Fibroblast of lung (primary cell): ENCODE results near the gene MDM1. TPM values are rescaled to one million over a fixed set of nuclear protein-coding genes. Genes with fewer than 3 reads are reported as not detected.

Experiments used
- DNase-seq, 2 donors: peaks; one replicate each; pipeline versions ENCODE4 v3.0.0 to v3.0.0-alpha.2; 2010; ENCODE audit warnings: low read depth in 2 of 2
- H2AFZ ChIP-seq: 2 replicates; pipeline ENCODE4 v1.5.1; 2012; ENCODE audit warnings: low read length, control low read depth, inconsistent platforms
- H3K27ac ChIP-seq: 2 replicates; pipeline ENCODE4 v1.5.1; 2011; ENCODE audit warnings: low read length, control low read depth; ENCODE audit not compliant: insufficient read depth
- H3K27me3 ChIP-seq: 2 replicates; pipeline ENCODE4 v1.5.1; 2011; ENCODE audit warnings: mild to moderate bottlenecking, low read length; ENCODE audit not compliant: control insufficient read depth, insufficient read depth
- H3K36me3 ChIP-seq: 2 replicates; pipeline ENCODE4 v1.5.1; 2011; ENCODE audit warnings: low read length; ENCODE audit not compliant: control insufficient read depth, insufficient read depth
- H3K4me1 ChIP-seq: 2 replicates; pipeline ENCODE4 v1.5.1; 2011; ENCODE audit warnings: low read length; ENCODE audit not compliant: control insufficient read depth, insufficient read depth; ENCODE audit errors: extremely low read depth
- H3K4me2 ChIP-seq: 2 replicates; pipeline ENCODE4 v1.5.1; 2011; ENCODE audit warnings: low read length, control low read depth; ENCODE audit not compliant: insufficient read depth; ENCODE audit errors: extremely low read depth
- H3K4me3 ChIP-seq, 4 experiments: fragments of 200-600 bp in 1 of 4; sonication (generic) in 1 of 4; replicated peaks in 1 of 4; 2 replicates each; pipeline ENCODE4 v1.5.1; 2011 to 2016; ENCODE audit warnings: low read length in 4 of 4, low read depth in 3 of 4, mild to moderate bottlenecking in 3 of 4, control low read depth in 2 of 4, inconsistent platforms in 1 of 4, mixed read lengths in 1 of 4; ENCODE audit not compliant: insufficient read depth in 1 of 4; ENCODE audit errors: control extremely low read depth in 1 of 4
- H3K79me2 ChIP-seq: 2 replicates; pipeline ENCODE4 v1.5.1; 2012; ENCODE audit warnings: mild to moderate bottlenecking, low read length, inconsistent platforms; ENCODE audit not compliant: control insufficient read depth, insufficient read depth
- H3K9ac ChIP-seq: 2 replicates; pipeline ENCODE4 v1.5.1; 2011; ENCODE audit warnings: mild to moderate bottlenecking, low read length, control low read depth; ENCODE audit not compliant: insufficient read depth
- H3K9me3 ChIP-seq: 2 replicates; pipeline ENCODE4 v1.5.1; 2012; ENCODE audit warnings: low read depth, low read length; ENCODE audit not compliant: control insufficient read depth, insufficient read depth
- H4K20me1 ChIP-seq: 2 replicates; pipeline ENCODE4 v1.5.1; 2011; ENCODE audit warnings: low read length; ENCODE audit not compliant: control insufficient read depth, insufficient read depth; ENCODE audit errors: extremely low read depth
- CTCF ChIP-seq, 2 donors: IDR thresholded peaks in 1 of 2; conservative IDR thresholded peaks in 1 of 2; 1 replicate in 1 of 2; 2 replicates in 1 of 2; pipeline ENCODE4 v1.5.1; 2011 to 2012; ENCODE audit warnings: low read length in 2 of 2, control low read depth in 1 of 2, inconsistent platforms in 1 of 2, low read depth in 1 of 2, mild to moderate bottlenecking in 1 of 2
- EZH2 ChIP-seq: IDR thresholded peaks from 2 replicates; pipeline ENCODE4 v1.5.1; 2012; ENCODE audit warnings: low read length, control low read depth, mild to moderate bottlenecking; ENCODE audit errors: missing control alignments
- polyA plus RNA-seq, 2 donors: library from polyadenylated mRNA; depleted of rRNA in 1 of 2; stranded (reverse) in 1 of 2; unstranded in 1 of 2; fragments of >200 nt; gene quantifications; 2 replicates each; pipeline ENCODE4 v1.2.1, GENCODE V29; 2011 to 2012; ENCODE audit warnings: missing spikeins in 1 of 2
- total RNA-seq: library from RNA; depleted of rRNA; stranded (reverse); fragments of >200 nt; gene quantifications from 2 replicates; pipeline ENCODE4 v1.2.1, GENCODE V29; 2014

The MDM1 gene
- total and polyA plus RNA-seq, 2 donors (not counting 1 experiment from before 2014, with no cell fraction given): 7.4 to 12.4 TPM

GRCh38 chr12:68317047-68317667 lies 15.0 kb downstream of the MDM1 start:
- TF ChIP-seq EZH2: no peak
- peak; percentile 31 to 52 for TF ChIP-seq CTCF (conservative IDR thresholded peaks at IDR 0.05 in 1 of 2, IDR thresholded peaks at IDR 0.05 in 1 of 2; ENCODE audit: low read depth in 1 of 2, low read length in 2 of 2)
- Histone ChIP-seq H3K36me3 (peaks cover 4% of the 10 kb centered on the region), H3K9ac (no peak overlapping the region), H3K27me3 (no peaks in the 10 kb centered on the region), H3K4me3 (no peak overlapping the region), H3K4me1 (no peaks in the 10 kb centered on the region), H4K20me1 (no peaks in the 10 kb centered on the region), H3K27ac (no peak overlapping the region), H2AFZ (no peak overlapping the region), H3K4me2 (no peak overlapping the region), H3K9me3 (no peaks in the 10 kb centered on the region), H3K79me2 (no peaks in the 10 kb centered on the region)
- peak; percentile 40 to 80 for DNase-seq

GRCh38 chr12:68310370-68310769 lies 21.8 kb downstream of the MDM1 start:
- Histone ChIP-seq H2AFZ (no peak overlapping the region), H3K9ac (no peak overlapping the region), H4K20me1 (no peaks in the 10 kb centered on the region), H3K27me3 (no peaks in the 10 kb centered on the region), H3K4me1 (peaks cover 5% of the 10 kb centered on the region), H3K79me2 (no peaks in the 10 kb centered on the region), H3K4me2 (no peak overlapping the region), H3K36me3 (peaks cover 4% of the 10 kb centered on the region), H3K4me3 (no peak overlapping the region), H3K9me3 (no peaks in the 10 kb centered on the region), H3K27ac (peak overlapping the region; percentile 30)
- TF ChIP-seq EZH2 (no peak), CTCF (conservative IDR thresholded peaks at IDR 0.05 in 1 of 2, IDR thresholded peaks at IDR 0.05 in 1 of 2; ENCODE audit: low read depth in 1 of 2, low read length in 2 of 2) (no peak)
- peak; percentile 85 to 93 for DNase-seq

GRCh38 chr12:68306564-68306963 lies 25.6 kb downstream of the MDM1 start:
- no peaks in the 10 kb centered on the region for H4K20me1 ChIP-seq
- no peak overlapping the region for H3K4me3 ChIP-seq
- no peak for DNase-seq
- H3K4me2 ChIP-seq: no peak overlapping the region
- no peak overlapping the region for H2AFZ ChIP-seq
- H3K27me3 ChIP-seq: no peaks in the 10 kb centered on the region
- H3K36me3 ChIP-seq: no peaks in the 10 kb centered on the region
- no peak overlapping the region for H3K27ac ChIP-seq
- TF ChIP-seq EZH2: no peak
- no peak for TF ChIP-seq CTCF (conservative IDR thresholded peaks at IDR 0.05 in 1 of 2, IDR thresholded peaks at IDR 0.05 in 1 of 2; ENCODE audit: low read depth in 1 of 2, low read length in 2 of 2)
- H3K4me1 ChIP-seq: peaks cover 7% of the 10 kb centered on the region
- no peak overlapping the region for H3K9ac ChIP-seq
- H3K79me2 ChIP-seq: no peaks in the 10 kb centered on the region
- no peaks in the 10 kb centered on the region for H3K9me3 ChIP-seq
